ENCODE results near the gene PLRG1.

DNA sequence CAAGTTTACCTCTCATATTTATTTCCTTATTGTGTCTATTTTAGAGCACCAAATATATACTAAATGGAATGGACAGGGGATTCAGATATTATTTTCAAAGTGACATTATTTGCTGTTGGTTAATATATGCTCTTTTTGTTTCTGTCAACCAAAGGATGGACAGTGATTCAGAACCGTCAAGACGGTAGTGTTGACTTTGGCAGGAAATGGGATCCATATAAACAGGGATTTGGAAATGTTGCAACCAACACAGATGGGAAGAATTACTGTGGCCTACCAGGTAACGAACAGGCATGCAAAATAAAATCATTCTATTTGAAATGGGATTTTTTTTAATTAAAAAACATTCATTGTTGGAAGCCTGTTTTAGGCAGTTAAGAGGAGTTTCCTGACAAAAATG, 18.8 kb upstream of the PLRG1 start:
- TF ChIP-seq CTCF (conservative IDR thresholded peaks at IDR 0.05; ENCODE audit: low read length) (no peak), EZH2phosphoT487 (IDR thresholded peaks at IDR 0.05; ENCODE audit: borderline replicate concordance, low read depth, low read length) (no peak)

All from OCI-LY7 (cell line).